Activated T-cell treated with anti-CD3 and anti-CD28 coated beads for 4 hours (primary cell): ENCODE results near the gene COL6A1.

Experiments used
- DNase-seq: peaks from one replicate; pipeline ENCODE4 v3.0.0-alpha.2; 2020

COL6A1 gene

DNA sequence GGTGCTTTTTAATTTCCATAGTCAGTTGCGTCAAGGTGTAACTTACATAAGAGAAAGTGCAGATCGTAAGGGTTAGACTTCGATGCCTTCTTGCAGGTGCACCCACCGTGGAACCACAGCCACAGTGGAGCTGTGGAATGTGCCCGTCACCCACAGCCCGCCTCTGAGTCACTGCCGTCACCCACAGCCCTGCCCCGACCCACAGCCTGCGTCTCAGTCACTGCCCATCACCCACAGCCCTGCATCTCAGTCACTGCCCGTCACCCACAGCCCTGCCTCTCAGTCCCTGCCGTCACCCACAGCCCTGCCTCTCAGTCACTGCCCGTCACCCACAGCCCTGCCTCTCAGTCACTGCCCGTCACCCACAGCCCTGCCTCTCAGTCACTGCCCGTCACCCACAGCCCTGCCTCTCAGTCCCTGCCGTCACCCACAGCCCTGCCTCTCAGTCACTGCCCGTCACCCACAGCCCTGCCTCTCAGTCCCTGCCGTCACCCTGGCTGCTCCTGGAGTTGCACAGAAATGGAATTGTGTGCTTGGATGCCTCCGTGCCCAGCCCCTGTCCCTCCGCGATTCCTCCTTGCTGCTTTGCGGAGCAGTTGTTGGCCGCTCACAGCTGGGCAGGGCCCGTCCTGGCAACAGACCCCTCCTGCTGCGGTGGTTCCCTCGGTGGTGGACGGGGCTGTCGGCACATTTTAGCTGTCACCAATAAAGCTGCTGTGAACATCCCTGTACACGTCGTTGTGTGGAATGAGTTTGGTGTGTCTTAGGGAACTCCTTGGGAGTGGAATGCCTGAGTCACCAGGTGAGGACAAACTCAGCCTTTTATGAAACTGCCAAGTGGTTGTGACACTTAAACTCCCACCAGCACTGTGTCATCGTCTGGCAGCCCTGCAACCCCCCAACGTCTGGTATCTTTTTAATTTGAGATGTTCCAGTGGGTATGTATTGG, 71.4 kb downstream of the COL6A1 start:
- peak; percentile 30 for DNase-seq

DNA sequence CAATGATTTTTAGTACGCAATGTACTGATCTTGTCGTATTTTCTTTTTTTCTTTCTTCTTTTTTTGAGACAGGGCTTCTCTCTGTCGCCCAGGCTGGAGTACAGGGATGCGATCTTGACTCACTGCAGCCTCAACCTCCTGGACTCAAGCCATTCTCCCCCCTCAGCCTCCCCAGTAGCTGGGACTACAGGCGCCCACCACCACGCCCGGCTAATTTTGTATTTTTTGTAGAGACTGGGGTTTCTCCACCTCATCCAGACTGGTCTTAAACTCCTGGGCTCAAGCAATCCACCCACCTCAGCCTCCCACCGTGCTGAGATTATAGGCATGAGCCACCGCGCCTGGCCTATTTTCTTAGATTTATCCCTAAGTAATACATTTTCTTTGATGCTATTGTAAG, 72.5 kb downstream of the COL6A1 start:
- DNase-seq = no peak

DNA sequence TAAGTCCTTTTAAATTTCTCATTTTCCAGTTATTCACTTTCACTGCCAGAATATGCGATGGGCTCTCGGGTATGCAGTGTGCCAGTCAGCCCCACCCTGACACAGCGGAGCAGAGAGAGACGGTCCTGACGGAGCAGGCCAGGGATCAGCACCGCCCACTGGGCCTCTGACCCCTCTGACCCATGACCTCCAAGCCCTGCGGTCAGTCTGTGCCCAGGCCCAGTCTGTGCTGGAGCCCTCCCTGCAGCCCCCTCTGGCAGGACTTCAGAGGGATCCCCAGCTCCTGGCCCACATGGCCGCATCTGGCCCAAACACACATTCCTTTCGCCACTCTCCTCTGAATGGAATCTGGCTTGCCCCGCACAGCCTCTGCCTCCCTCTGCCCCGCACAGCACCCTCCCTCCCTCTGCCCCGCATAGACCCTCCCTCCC, 72.9 kb downstream of the COL6A1 start:
- no peak for DNase-seq
